Kidney glomerular epithelial cell (primary cell): ENCODE results near the gene AKAP5.
A peak's percentile ranks its signal among the peaks of the same experiment; 100 is the strongest.
"Not testable (repeated sequence)": the region's sequence is repeated elsewhere in the genome, so short reads cannot be mapped to it uniquely, and the experiment has no call there.

ENCODE experiments used
- DNase-seq: peaks from one replicate; lab custom pipeline; 2025; lab: John Stamatoyannopoulos, UW

AKAP5 gene

GRCh38 chr14:64502887-64503433 lies 37.7 kb downstream of the AKAP5 start:
- peak; percentile 30 for DNase-seq

- DNase-seq: peak; percentile 73
Measured at GRCh38 chr14:64503434-64504309, 38.4 kb downstream of the AKAP5 start, which contains the start of gene ZBTB25. ZBTB25 (minus strand) TSS chr14:64503838; CDS start chr14:64490533, 13,305 bp downstream.

GRCh38 chr14:64504310-64504896 lies 39.1 kb downstream of the AKAP5 start, which contains the start of gene ZBTB1:
ZBTB1 (plus strand) TSS chr14:64504770; CDS start chr14:64521505, 16,735 bp downstream.
- DNase-seq: peak; percentile 86

- DNase-seq: peak; percentile 72
Measured at GRCh38 chr14:64504897-64505794, 39.8 kb downstream of the AKAP5 start.

GRCh38 chr14:64506721-64507120 lies 41.4 kb downstream of the AKAP5 start:
- no peak for DNase-seq

- peak; percentile 36 for DNase-seq
Measured at GRCh38 chr14:64507376-64508156, 42.3 kb downstream of the AKAP5 start.

GRCh38 chr14:64508215-64508776 lies 43.0 kb downstream of the AKAP5 start:
- no peak for DNase-seq

- DNase-seq: no peak
Measured at GRCh38 chr14:64509036-64509435, 43.7 kb downstream of the AKAP5 start.

- DNase-seq: peak; percentile 67
Measured at GRCh38 chr14:64510825-64511671, 45.7 kb downstream of the AKAP5 start.

- no peak for DNase-seq
Measured at GRCh38 chr14:64513271-64513670, 48.0 kb downstream of the AKAP5 start.

GRCh38 chr14:64515053-64515452 lies 49.8 kb downstream of the AKAP5 start:
- DNase-seq: no peak

- no peak for DNase-seq
Measured at GRCh38 chr14:64516969-64517368, 51.7 kb downstream of the AKAP5 start.

GRCh38 chr14:64517667-64518066 lies 52.4 kb downstream of the AKAP5 start:
- DNase-seq: not testable (repeated sequence)

GRCh38 chr14:64518229-64518628 lies 52.9 kb downstream of the AKAP5 start:
- DNase-seq: no peak

- no peak for DNase-seq
Measured at GRCh38 chr14:64520699-64521098, 55.4 kb downstream of the AKAP5 start.

- DNase-seq: no peak
Measured at GRCh38 chr14:64522591-64523355, 57.5 kb downstream of the AKAP5 start.
